Uterus (tissue), 4 donors: ENCODE measurements around the gene GALT. TPM values are rescaled to one million over a fixed set of nuclear protein-coding genes. Genes with fewer than 3 reads are reported as not detected.

Experiments
- DNase-seq, 2 donors: peaks; one replicate each; pipeline ENCODE4 v3.0.0-alpha.2; 2019 to 2020
- H3K27ac ChIP-seq, 2 donors: fragments of 200-600 bp; sonication (generic); 1 replicate in 1 of 2; 2 replicates in 1 of 2; pipeline ENCODE4 v1.5.1; 2016 to 2018
- H3K27me3 ChIP-seq, 2 donors: fragments of 200-600 bp; sonication (generic); one replicate each; pipeline ENCODE4 v1.5.1; 2018 to 2019; ENCODE audit warnings: control low read depth in 1 of 2
- H3K36me3 ChIP-seq, 2 donors: fragments of 200-600 bp; sonication (generic); one replicate each; pipeline ENCODE4 v1.5.1; 2019; ENCODE audit warnings: control low read depth in 1 of 2
- H3K4me1 ChIP-seq, 2 donors: fragments of 200-600 bp; sonication (generic); one replicate each; pipeline ENCODE4 v1.5.1; 2018 to 2019; ENCODE audit warnings: control low read depth in 1 of 2
- H3K4me3 ChIP-seq, 2 donors: fragments of 200-600 bp; sonication (generic); 1 replicate in 1 of 2; 2 replicates in 1 of 2; pipeline ENCODE4 v1.5.1; 2018 to 2019; ENCODE audit warnings: mild to moderate bottlenecking in 1 of 2
- H3K9me3 ChIP-seq, 2 donors: fragments of 200-600 bp; sonication (generic); one replicate each; pipeline ENCODE4 v1.5.1; 2019; ENCODE audit warnings: control low read depth in 1 of 2
- CTCF ChIP-seq, 4 experiments: fragments of 200-600 bp in 2 of 4; fragments of 450-650 bp in 2 of 4; sonication (generic) in 2 of 4; IDR thresholded peaks; one replicate each; pipeline ENCODE4 v1.5.1; 2016 to 2019; ENCODE audit warnings: antibody characterized with exemption in 4 of 4, mild to moderate bottlenecking in 2 of 4, moderate library complexity in 1 of 4
- POLR2A ChIP-seq, 2 donors: fragments of 450-650 bp; IDR thresholded peaks; one replicate each; pipeline ENCODE4 v1.6.1; 2016; ENCODE audit warnings: antibody characterized with exemption in 2 of 2, mild to moderate bottlenecking in 1 of 2, moderate library complexity in 1 of 2
- intact Hi-C: fragments of 100-400 bp; cut with DNase I; formaldehyde crosslinking; loops from one replicate; pipeline ENCODE4 v1.15.1; 2023; ENCODE audit warnings: low total_unique reads
- total RNA-seq, 4 donors: library from RNA; depleted of rRNA in 3 of 4; stranded (reverse); fragments of >200 nt in 3 of 4; gene quantifications; one replicate each; pipeline versions ENCODE4 v1.1.0 to v1.2.4, GENCODE V29; 2014 to 2023
- donor health status: DM: yes; HTN: yes; CAD: no.

GALT gene
- total RNA-seq, 4 donors from 2014 or later = 4.4 to 82.9 (median 50.7) TPM

- TF ChIP-seq POLR2A (IDR thresholded peaks at IDR 0.05) (no peak), CTCF (IDR thresholded peaks at IDR 0.05) (no peak)
- no peaks in the 10 kb centered on the region for H3K4me1 ChIP-seq
- intact Hi-C loops = no loop called here
- no peak overlapping the region for H3K27ac ChIP-seq
- DNase-seq = no peak
- no peaks in the 10 kb centered on the region for H3K9me3 ChIP-seq
- no peaks in the 10 kb centered on the region for H3K36me3 ChIP-seq
- H3K27me3 ChIP-seq = no peaks in the 10 kb centered on the region
- H3K4me3 ChIP-seq = no peak overlapping the region
These were observed 23.5 kb downstream of the GALT start for GRCh38 chr9:34669809-34670562.

GRCh38 chr9:34671307-34671706 is 24.8 kb downstream of the GALT start:
- Histone ChIP-seq H3K4me1 (no peaks in the 10 kb centered on the region), H3K36me3 (no peaks in the 10 kb centered on the region), H3K4me3 (no peak overlapping the region), H3K27ac (no peak overlapping the region), H3K27me3 (no peaks in the 10 kb centered on the region), H3K9me3 (no peaks in the 10 kb centered on the region)
- no peak for TF ChIP-seq CTCF (IDR thresholded peaks at IDR 0.05)
- no peak for TF ChIP-seq POLR2A (IDR thresholded peaks at IDR 0.05)
- DNase-seq = no peak
- intact Hi-C loops = no loop called here

GRCh38 chr9:34674440-34674839 is 28.0 kb downstream of the GALT start:
- intact Hi-C loops = no loop called here
- DNase-seq = no peak
- H3K4me3 ChIP-seq = no peak overlapping the region
- H3K9me3 ChIP-seq = no peaks in the 10 kb centered on the region
- no peaks in the 10 kb centered on the region for H3K36me3 ChIP-seq
- H3K4me1 ChIP-seq = no peaks in the 10 kb centered on the region
- TF ChIP-seq POLR2A (IDR thresholded peaks at IDR 0.05) (no peak), CTCF (IDR thresholded peaks at IDR 0.05) (no peak)
- H3K27me3 ChIP-seq = no peaks in the 10 kb centered on the region
- no peak overlapping the region for H3K27ac ChIP-seq

- intact Hi-C loops = no loop called here
- H3K4me1 ChIP-seq = no peaks in the 10 kb centered on the region
- H3K27me3 ChIP-seq = no peaks in the 10 kb centered on the region
- H3K9me3 ChIP-seq = no peaks in the 10 kb centered on the region
- H3K4me3 ChIP-seq = no peak overlapping the region
- no peak overlapping the region for H3K27ac ChIP-seq
- peak in 1 of 2 donors; percentile 37 for DNase-seq
- no peaks in the 10 kb centered on the region for H3K36me3 ChIP-seq
- TF ChIP-seq CTCF (IDR thresholded peaks at IDR 0.05) (peak; percentile 6 to 54 (median 35)), POLR2A (IDR thresholded peaks at IDR 0.05) (no peak)
These were observed 28.7 kb downstream of the GALT start for GRCh38 chr9:34675048-34675714.

- TF ChIP-seq POLR2A (IDR thresholded peaks at IDR 0.05) (no peak), CTCF (IDR thresholded peaks at IDR 0.05) (no peak)
- Histone ChIP-seq H3K36me3 (no peaks in the 10 kb centered on the region), H3K9me3 (no peaks in the 10 kb centered on the region), H3K4me1 (no peaks in the 10 kb centered on the region), H3K27ac (no peak overlapping the region), H3K27me3 (no peaks in the 10 kb centered on the region), H3K4me3 (no peak overlapping the region)
- intact Hi-C loops = no loop called here
- no peak for DNase-seq
These were observed 29.4 kb downstream of the GALT start for GRCh38 chr9:34675869-34676268.
